K562 (cell line): ENCODE measurements around the gene CLEC10A. TPM values are rescaled to one million over a fixed set of nuclear protein-coding genes. Genes with fewer than 3 reads are reported as not detected.
"Not testable (repeated sequence)": the region's sequence is repeated elsewhere in the genome, so short reads cannot be mapped to it uniquely, and the experiment has no call there.

Experiments used
- ATAC-seq: fragments of 200-7000 bp; cut with Tn5 transposase; 3 replicates; pipeline ENCODE4 v1.9.1; 2020; ENCODE audit warnings: moderate library complexity
- BruUV-seq: library from RNA; stranded (reverse); fragments of 400-500 nt; replicated peaks from 2 replicates; lab custom pipeline; 2021; lab: Mats Ljungman, UMichigan
- CTCF ChIA-PET: fragments of 300-600 bp; formaldehyde crosslinking; extraction: SDS; loops from one replicate; lab custom pipeline; 2021; ENCODE audit warnings: low intra/inter-chr PET ratio; lab: Yijun Ruan, JAX
- POLR2A ChIA-PET: fragments of 300-600, 350-650 bp; sonication (Branson Sonifier 250); formaldehyde crosslinking; extraction: SDS; loops from one replicate; lab custom pipeline; 2021; ENCODE audit warnings: antibody characterized with exemption, inconsistent platforms; lab: Yijun Ruan, JAX
- DNase-seq, 4 experiments: peaks; one replicate each; pipeline versions ENCODE4 v3.0.0 to v3.0.0-alpha.2; 2011 to 2018; ENCODE audit warnings: low spot score in 3 of 4, mixed read lengths in 3 of 4; ENCODE audit errors: extremely low read depth in 1 of 4
- FAIRE-seq: peaks from 2 replicates; lab custom pipeline; 2011; peaks lifted over from hg19 to GRCh38; lab: Jason Lieb, UNC
- H2AFZ ChIP-seq: 2 replicates; pipeline ENCODE4 v1.6.0; 2011; ENCODE audit warnings: low read depth, low read length, control low read depth, inconsistent platforms
- H3K27ac ChIP-seq: fragments of 200-600 bp; 3 replicates; pipeline ENCODE4 v1.8.0; 2011; ENCODE audit warnings: low read depth, mild to moderate bottlenecking, control low read depth, inconsistent platforms, low read length, moderate library complexity, mixed read lengths; ENCODE audit errors: extremely low read depth
- H3K27me3 ChIP-seq, 2 experiments: fragments of 300-600 bp in 1 of 2; 2 replicates in 1 of 2; 3 replicates in 1 of 2; pipeline versions ENCODE4 v1.6.0 to v1.8.0; 2011; ENCODE audit warnings: inconsistent platforms in 2 of 2, low read length in 2 of 2, mild to moderate bottlenecking in 1 of 2, mixed read lengths in 1 of 2, moderate library complexity in 1 of 2; ENCODE audit not compliant: control insufficient read depth in 2 of 2, insufficient read depth in 2 of 2
- H3K36me3 ChIP-seq: fragments of 300-600 bp; 3 replicates; pipeline ENCODE4 v1.8.0; 2011; ENCODE audit warnings: mild to moderate bottlenecking, low read length, inconsistent platforms; ENCODE audit not compliant: control insufficient read depth, insufficient read depth
- H3K4me1 ChIP-seq, 2 experiments: fragments of 200-600 bp in 1 of 2; replicated peaks in 1 of 2; 2 replicates in 1 of 2; 3 replicates in 1 of 2; pipeline versions ENCODE4 v1.5.1 to v1.8.0; 2011; ENCODE audit warnings: inconsistent platforms in 2 of 2, low read length in 2 of 2, mild to moderate bottlenecking in 1 of 2, mixed read lengths in 1 of 2, moderate library complexity in 1 of 2; ENCODE audit not compliant: control insufficient read depth in 2 of 2, insufficient read depth in 2 of 2
- H3K4me2 ChIP-seq: 2 replicates; pipeline ENCODE4 v1.6.1; 2011; ENCODE audit warnings: low read length, control low read depth, inconsistent platforms, mixed read lengths; ENCODE audit not compliant: insufficient read depth
- H3K4me3 ChIP-seq: fragments of 200-600 bp; sonication (generic), shearing (Covaris generic); 2 replicates; pipeline ENCODE4 v1.5.1; 2016; ENCODE audit warnings: control low read depth, inconsistent platforms
- H3K79me2 ChIP-seq: fragments of 200-600 bp; 3 replicates; pipeline ENCODE4 v1.8.0; 2011; ENCODE audit warnings: low read length, inconsistent platforms; ENCODE audit not compliant: control insufficient read depth, insufficient read depth
- H3K9ac ChIP-seq, 2 experiments: 2 replicates each; pipeline versions ENCODE4 v1.6.0 to v1.6.1; 2011; ENCODE audit warnings: low read depth in 2 of 2, low read length in 2 of 2, control low read depth in 1 of 2, inconsistent platforms in 1 of 2, mild to moderate bottlenecking in 1 of 2, mixed read lengths in 1 of 2; ENCODE audit not compliant: insufficient read depth in 1 of 2
- H3K9me1 ChIP-seq: one replicate; pipeline ENCODE4 v1.6.0; 2011; ENCODE audit warnings: inconsistent platforms, mild to moderate bottlenecking, low read length, moderate library complexity; ENCODE audit not compliant: control insufficient read depth, insufficient read depth
- H3K9me3 ChIP-seq: replicated peaks from 2 replicates; pipeline ENCODE4 v1.5.1; 2011; ENCODE audit warnings: low read depth, low read length, inconsistent platforms; ENCODE audit not compliant: control insufficient read depth, insufficient read depth
- H4K20me1 ChIP-seq: replicated peaks from 2 replicates; pipeline ENCODE4 v1.6.1; 2011; ENCODE audit warnings: low read length, inconsistent platforms, mixed read lengths; ENCODE audit not compliant: control insufficient read depth, insufficient read depth
- ATF1 ChIP-seq, 2 experiments: fragments of 450-650 bp in 1 of 2; IDR thresholded peaks; 2 replicates each; pipeline ENCODE4 v1.6.1; 2016; ENCODE audit warnings: missing compliant biosample characterization in 1 of 2, missing genetic modification characterization in 1 of 2
- ATF7 ChIP-seq: fragments of 450-650 bp; IDR thresholded peaks from 2 replicates; pipeline ENCODE4 v1.7.1; 2014; ENCODE audit warnings: mild to moderate bottlenecking, moderate library complexity
- BHLHE40 ChIP-seq: IDR thresholded peaks from 2 replicates; pipeline ENCODE4 v1.6.1; 2011; ENCODE audit warnings: low read length, improper control_type of control experiment
- C11orf30 ChIP-seq: fragments of 450-650 bp; IDR thresholded peaks from 2 replicates; pipeline ENCODE4 v1.6.1; 2016; ENCODE audit warnings: low read depth, mild to moderate bottlenecking
- CBFA2T2 ChIP-seq: fragments of 450-650 bp; conservative IDR thresholded peaks from 2 replicates; pipeline ENCODE4 v1.6.1; 2017; ENCODE audit warnings: mild to moderate bottlenecking
- CREM ChIP-seq: IDR thresholded peaks from 2 replicates; pipeline ENCODE4 v1.6.1; 2014; ENCODE audit warnings: antibody characterized with exemption, low read depth
- CTBP1 ChIP-seq: fragments of 450-650 bp; IDR thresholded peaks from 2 replicates; pipeline ENCODE4 v1.6.1; 2016; ENCODE audit warnings: borderline replicate concordance
- CXXC5 ChIP-seq: fragments of 250-450 bp; sonication (Bioruptor Pico); IDR thresholded peaks from 2 replicates; pipeline ENCODE4 v1.8.0; 2022; ENCODE audit warnings: inconsistent platforms, mild to moderate bottlenecking, moderate library complexity
- LEF1 ChIP-seq: fragments of 450-650 bp; IDR thresholded peaks from 2 replicates; pipeline ENCODE4 v1.6.1; 2016; ENCODE audit warnings: mild to moderate bottlenecking
- MAFF ChIP-seq: IDR thresholded peaks from 2 replicates; pipeline ENCODE4 v1.6.1; 2012; ENCODE audit warnings: low read length, improper control_type of control experiment
- MAFK ChIP-seq: IDR thresholded peaks from 2 replicates; pipeline ENCODE4 v1.6.1; 2011; ENCODE audit warnings: low read length, improper control_type of control experiment
- SRF ChIP-seq, 2 experiments: fragments of 250-450, 450-650 bp in 1 of 2; sonication (Bioruptor Pico) in 1 of 2; sonication (generic) in 1 of 2; formaldehyde crosslinking; IDR thresholded peaks; 2 replicates each; pipeline versions ENCODE4 v1.5.0 to v1.5.1; 2020 to 2022; ENCODE audit warnings: mild to moderate bottlenecking in 1 of 2, missing genetic modification reagents in 1 of 2
- TCF7 ChIP-seq: sonication (generic); IDR thresholded peaks from 2 replicates; pipeline ENCODE4 v1.6.1; 2016; ENCODE audit warnings: antibody characterized with exemption, borderline replicate concordance
- ZNF316 ChIP-seq: fragments of 450-650 bp; IDR thresholded peaks from 2 replicates; pipeline ENCODE4 v1.6.1; 2016
- WGBS: fragments of 100-300 bp; shearing (Covaris generic); methylation state at CpG from one replicate; pipeline ENCODE4 v1.1.6; 2016; ENCODE audit warnings: low coverage, mixed read lengths; ENCODE audit not compliant: insufficient coverage; ENCODE audit errors: missing lambda C conversion rate; 5-methylcytosine and 5-hydroxymethylcytosine counted together
- in situ Hi-C: fragments of 300-500 bp; cut with MboI; formaldehyde crosslinking; loops from 4 replicates; pipeline ENCODE4 v1.15.0; 2018; ENCODE audit warnings: inconsistent platforms, mixed read lengths
- intact Hi-C: fragments of 100-400 bp; cut with micrococcal nuclease; formaldehyde crosslinking; loops from 2 replicates; pipeline ENCODE4 v1.14.2; 2022
- polyA plus RNA-seq, 8 experiments: library from polyadenylated mRNA; depleted of rRNA in 4 of 8; stranded (reverse) in 5 of 8; unstranded in 3 of 8; fragments of >200 nt; fragmentation: Nextera tagmentation in 2 of 8; fragmentation: Illumina TruSeq in 1 of 8; extraction: Ambion mirVana in 2 of 8; extraction: Trizol in 1 of 8; gene quantifications; 2 replicates each; pipeline versions ENCODE4 v1.2.1 to v1.2.3, GENCODE V29; 2011 to 2014; ENCODE audit warnings: inconsistent platforms in 1 of 8, missing spikeins in 1 of 8
- total RNA-seq, 7 experiments: library from RNA; depleted of rRNA in 6 of 7; stranded (reverse); fragments of >200 nt in 6 of 7; fragmentation: Illumina TruSeq in 2 of 7; extraction: Trizol in 2 of 7; gene quantifications; 2 replicates each; pipeline versions ENCODE4 v1.2.1 to v1.2.3, GENCODE V29; 2011 to 2021; ENCODE audit warnings: low replicate concordance in 1 of 7
- TF ChIP-seq, protein P1 (sequence below): fragments of 450-650 bp; formaldehyde crosslinking; IDR thresholded peaks from 2 replicates; pipeline ENCODE4 v1.4.0; 2020; ENCODE audit warnings: mild to moderate bottlenecking, mixed read lengths
- TF ChIP-seq, protein P2 (sequence below), 2 experiments: IDR thresholded peaks in 1 of 2; conservative IDR thresholded peaks in 1 of 2; 2 replicates each; pipeline ENCODE4 v1.6.1; 2016; ENCODE audit warnings: low read depth in 2 of 2, mild to moderate bottlenecking in 1 of 2, missing compliant biosample characterization in 1 of 2, missing genetic modification characterization in 1 of 2, moderate library complexity in 1 of 2
- TF ChIP-seq, protein P3 (sequence below): sonication (generic); formaldehyde crosslinking; IDR thresholded peaks from 2 replicates; pipeline ENCODE4 v1.5.0; 2020; ENCODE audit warnings: missing genetic modification reagents

The CLEC10A gene
- total and polyA plus RNA-seq, 9 of the 15 experiments (the other 6 are each of a cell fraction or from before 2014, with no cell fraction given): 0.04 to 0.11 (median 0.05) TPM; not detected in 6

DNA sequence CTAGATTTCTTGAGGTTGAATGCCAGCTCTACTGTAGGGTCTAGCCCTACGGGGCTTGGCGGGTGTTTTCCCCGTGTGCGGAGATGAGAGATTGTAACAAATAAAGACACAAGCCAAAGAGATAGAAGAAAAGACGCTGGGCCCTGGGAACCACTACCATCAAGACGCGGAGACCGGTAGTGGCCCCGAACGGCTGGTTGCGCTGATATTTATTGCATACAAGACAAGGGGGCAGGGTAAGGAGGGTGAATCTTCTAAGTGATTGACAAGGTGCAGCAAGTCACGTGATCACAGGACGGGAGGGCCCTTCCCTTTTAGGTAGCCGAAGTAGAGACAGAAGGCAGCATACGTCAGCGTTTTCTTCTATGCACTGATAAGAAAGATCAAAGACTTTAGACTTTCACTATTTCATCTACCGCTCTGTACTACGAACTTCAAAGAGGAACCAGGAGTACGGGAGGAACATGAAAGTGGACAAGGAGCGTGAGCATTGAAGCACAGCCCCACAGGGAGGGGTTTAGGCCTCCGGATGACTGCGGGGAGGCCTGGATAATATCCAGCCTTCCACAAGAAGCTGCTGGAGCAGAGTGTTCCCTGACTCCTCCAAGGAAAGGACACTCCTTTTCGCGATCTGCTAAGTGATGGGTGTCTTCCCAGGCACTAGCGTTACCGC is 33.2 kb downstream of the CLEC10A start:
- peaks cover 0 to 21% of the 10 kb centered on the region in 2 experiments; a peak in 4 of 5 replicates for H3K4me1 ChIP-seq
- H3K9me1 ChIP-seq; H3K9me3 ChIP-seq; BruUV-seq; H3K4me3 ChIP-seq; H3K27me3 ChIP-seq; H3K9ac ChIP-seq; H3K79me2 ChIP-seq; H3K36me3 ChIP-seq; H3K27ac ChIP-seq; H4K20me1 ChIP-seq; TF ChIP-seq ATF1 (CRISPR knock-in tag; IDR thresholded peaks at IDR 0.05): not testable (repeated sequence)
- peak overlapping the region; percentile 30 for H2AFZ ChIP-seq
- ChIA-PET POLR2A (interaction anchor here (3.2 kb wide), 1 partner anchor 11 kb away, joined by 10 read pairs; the partner anchor contains the start of gene SLC16A13), CTCF (interaction anchor here (3.6 kb wide), 1 partner anchor 88 kb away, joined by 41 read pairs; no protein-coding TSS in a partner anchor)
- FAIRE-seq: peak; percentile 89
- 6% methylated on average over 26 of the region's 26 CpGs for WGBS
- in situ Hi-C loops (loop anchor here (10.0 to 25.0 kb wide), 2 partner anchors 288 to 515 kb away; partner anchors contain the start of genes ACAP1, SENP3 and TNFSF13), intact Hi-C loops (loop anchor here (1.0 kb wide), 1 partner anchor 89 kb away; no protein-coding TSS in a partner anchor)
- peak in 2 of 4 experiments; percentile 24 to 69 for DNase-seq
- peak; percentile 44 for ATAC-seq
- H3K4me2 ChIP-seq: peak overlapping the region; percentile 57
- TF ChIP-seq, protein P1, sequence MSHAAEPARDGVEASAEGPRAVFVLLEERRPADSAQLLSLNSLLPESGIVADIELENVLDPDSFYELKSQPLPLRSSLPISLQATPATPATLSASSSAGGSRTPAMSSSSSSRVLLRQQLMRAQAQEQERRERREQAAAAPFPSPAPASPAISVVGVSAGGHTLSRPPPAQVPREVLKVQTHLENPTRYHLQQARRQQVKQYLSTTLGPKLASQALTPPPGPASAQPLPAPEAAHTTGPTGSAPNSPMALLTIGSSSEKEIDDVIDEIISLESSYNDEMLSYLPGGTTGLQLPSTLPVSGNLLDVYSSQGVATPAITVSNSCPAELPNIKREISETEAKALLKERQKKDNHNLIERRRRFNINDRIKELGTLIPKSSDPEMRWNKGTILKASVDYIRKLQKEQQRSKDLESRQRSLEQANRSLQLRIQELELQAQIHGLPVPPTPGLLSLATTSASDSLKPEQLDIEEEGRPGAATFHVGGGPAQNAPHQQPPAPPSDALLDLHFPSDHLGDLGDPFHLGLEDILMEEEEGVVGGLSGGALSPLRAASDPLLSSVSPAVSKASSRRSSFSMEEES: peak; percentile 99
- TF ChIP-seq ZNF316 (peak; percentile 94), SRF (CRISPR knock-in tag; IDR thresholded peaks at IDR 0.05) (peak in 1 of 2 experiments; percentile 37; a peak in 1 of 4 replicates), C11orf30 (peak; percentile 88), CXXC5 (CRISPR knock-in tag) (0 out of 2 replicates have a peak, but pooled peaks have one; percentile 12), CTBP1 (peak; percentile 24; the same call in 1 of the 2 replicates), MAFF (peak; percentile 54), LEF1 (peak; percentile 96), ATF7 (peak; percentile 72), ATF1 (tag; IDR thresholded peaks at IDR 0.05) (peak; percentile 31; the same call in 1 of the 2 replicates), TCF7 (peak; percentile 82; the same call in 1 of the 2 replicates), MAFK (peak; percentile 65), CBFA2T2 (peak; percentile 85), BHLHE40 (peak; percentile 69), CREM (0 out of 2 replicates have a peak, but pooled peaks have one; percentile 33)
- TF ChIP-seq, protein P2, sequence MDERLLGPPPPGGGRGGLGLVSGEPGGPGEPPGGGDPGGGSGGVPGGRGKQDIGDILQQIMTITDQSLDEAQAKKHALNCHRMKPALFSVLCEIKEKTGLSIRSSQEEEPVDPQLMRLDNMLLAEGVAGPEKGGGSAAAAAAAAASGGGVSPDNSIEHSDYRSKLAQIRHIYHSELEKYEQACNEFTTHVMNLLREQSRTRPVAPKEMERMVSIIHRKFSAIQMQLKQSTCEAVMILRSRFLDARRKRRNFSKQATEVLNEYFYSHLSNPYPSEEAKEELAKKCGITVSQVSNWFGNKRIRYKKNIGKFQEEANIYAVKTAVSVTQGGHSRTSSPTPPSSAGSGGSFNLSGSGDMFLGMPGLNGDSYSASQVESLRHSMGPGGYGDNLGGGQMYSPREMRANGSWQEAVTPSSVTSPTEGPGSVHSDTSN (CRISPR knock-in tag; IDR thresholded peaks at IDR 0.05; ENCODE audit: low read depth): not testable (repeated sequence)
- TF ChIP-seq, protein P2 (tag; conservative IDR thresholded peaks at IDR 0.05; ENCODE audit: low read depth): peak; percentile 72
- TF ChIP-seq, protein P3, sequence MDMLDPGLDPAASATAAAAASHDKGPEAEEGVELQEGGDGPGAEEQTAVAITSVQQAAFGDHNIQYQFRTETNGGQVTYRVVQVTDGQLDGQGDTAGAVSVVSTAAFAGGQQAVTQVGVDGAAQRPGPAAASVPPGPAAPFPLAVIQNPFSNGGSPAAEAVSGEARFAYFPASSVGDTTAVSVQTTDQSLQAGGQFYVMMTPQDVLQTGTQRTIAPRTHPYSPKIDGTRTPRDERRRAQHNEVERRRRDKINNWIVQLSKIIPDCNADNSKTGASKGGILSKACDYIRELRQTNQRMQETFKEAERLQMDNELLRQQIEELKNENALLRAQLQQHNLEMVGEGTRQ (CRISPR knock-in tag): peak; percentile 76
